ENCODE data around the gene NEU3.
A peak's percentile ranks its signal among the peaks of the same experiment; 100 is the strongest.
"Not testable (repeated sequence)": the region's sequence is repeated elsewhere in the genome, so short reads cannot be mapped to it uniquely, and the experiment has no call there.

NEU3 gene

GRCh38 chr11:74984730-74985129, 4.0 kb upstream of the NEU3 start:
- DNase-seq (ENCODE audit: low spot score): no peak

- DNase-seq (ENCODE audit: low spot score): no peak
These were observed 516 bp downstream of the NEU3 start for GRCh38 chr11:74989260-74989638.

DNA sequence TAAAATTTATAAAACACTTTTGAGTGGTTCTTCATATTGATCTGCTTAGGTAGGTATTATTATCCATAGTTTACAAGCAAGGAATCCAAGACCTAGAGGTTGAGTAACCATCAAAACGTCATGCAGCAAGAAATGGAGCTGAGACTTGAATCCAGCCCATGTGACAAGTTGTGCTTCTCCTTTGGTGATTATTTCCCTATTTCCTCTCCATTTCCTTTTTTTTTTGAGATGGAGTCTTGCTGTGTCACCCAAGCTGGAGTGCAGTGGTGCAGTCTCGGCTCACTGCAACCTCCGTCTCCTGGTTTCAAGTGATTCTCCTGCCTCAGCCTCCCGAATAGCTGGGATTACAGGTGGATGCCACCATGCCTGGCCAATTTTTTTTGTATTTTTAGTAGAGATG, 1.4 kb downstream of the NEU3 start:
- not testable (repeated sequence) for DNase-seq (ENCODE audit: low spot score)

GRCh38 chr11:74990941-74991340, 2.2 kb downstream of the NEU3 start:
- no peak for DNase-seq (ENCODE audit: low spot score)

GRCh38 chr11:74992852-74993251, 4.1 kb downstream of the NEU3 start:
- DNase-seq (ENCODE audit: low spot score): no peak

DNA sequence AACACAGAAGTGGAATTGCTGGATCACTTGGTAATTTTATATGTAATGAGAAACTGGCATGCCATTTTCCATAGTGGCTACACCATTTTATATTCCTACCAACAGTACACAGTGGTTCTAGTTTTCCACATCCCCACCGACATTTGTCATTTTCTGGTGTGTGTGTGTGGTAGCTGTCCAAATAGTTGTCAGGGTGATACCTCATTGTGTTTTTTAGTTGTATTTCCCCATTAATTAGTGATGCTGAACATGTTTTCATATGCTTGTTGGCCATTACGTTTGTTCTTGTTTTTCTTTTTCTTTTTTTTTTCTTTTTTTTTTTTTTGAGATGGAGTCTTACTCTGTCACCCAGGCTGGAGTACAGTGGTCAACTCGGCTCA, 12.2 kb downstream of the NEU3 start:
- no peak for DNase-seq (ENCODE audit: low spot score)

DNA sequence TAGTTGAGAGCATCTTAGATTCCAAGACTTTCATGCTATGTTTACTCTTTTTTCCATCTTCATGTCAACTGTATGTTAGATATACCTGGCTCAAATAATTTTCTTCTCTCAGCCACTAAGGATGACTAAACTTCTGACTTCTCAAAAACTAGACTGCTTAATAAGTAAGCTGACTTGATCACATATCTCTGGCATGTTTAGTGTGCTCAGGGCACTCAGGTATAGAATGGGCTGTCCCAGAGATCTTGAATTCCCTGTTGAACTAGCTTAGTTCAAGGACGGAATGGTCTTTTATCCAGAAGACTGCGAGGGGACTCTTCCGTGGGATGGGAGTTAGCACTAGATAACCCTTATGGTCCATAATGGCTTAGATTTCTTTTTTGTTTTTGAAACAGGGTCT, 13.0 kb downstream of the NEU3 start:
- DNase-seq (ENCODE audit: low spot score): no peak

DNA sequence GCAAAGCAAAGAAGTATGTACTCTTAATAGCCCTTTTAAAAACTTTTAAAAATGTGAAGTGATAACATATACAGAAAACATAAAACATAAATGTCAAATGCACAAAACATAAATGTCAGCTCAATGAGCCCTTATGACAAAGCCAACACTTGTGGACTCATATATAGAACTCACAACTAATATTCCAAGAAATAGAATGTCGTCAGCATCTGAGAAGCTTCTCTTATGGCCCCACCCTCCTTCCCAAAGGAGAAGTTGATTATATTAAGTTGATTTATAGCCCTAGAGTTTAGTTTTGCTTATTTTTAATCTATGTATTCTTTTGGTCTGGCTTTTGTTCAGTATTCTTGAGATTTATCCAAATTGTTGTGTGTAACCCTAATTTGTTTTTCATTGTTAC, 13.8 kb downstream of the NEU3 start:
- no peak for DNase-seq (ENCODE audit: low spot score)

DNA sequence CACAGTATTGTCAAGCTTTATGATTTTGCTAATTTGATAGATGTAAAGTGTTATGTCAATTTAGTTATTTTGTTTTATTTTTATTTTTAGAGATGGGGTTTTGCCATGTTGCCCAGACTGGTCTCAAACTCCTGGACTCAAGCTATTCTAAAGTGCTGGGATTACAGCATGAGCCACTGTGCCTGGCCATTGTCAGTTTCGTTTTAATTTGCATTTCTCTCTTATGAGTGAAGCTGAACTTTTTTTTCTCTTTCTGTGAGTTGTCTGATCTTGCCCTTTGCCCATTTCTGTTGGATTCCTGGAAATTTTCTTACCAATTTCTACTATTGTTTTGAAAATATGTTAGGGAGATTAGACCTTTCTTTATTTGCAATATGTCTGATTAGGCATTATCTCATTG, 15.5 kb downstream of the NEU3 start:
- DNase-seq (ENCODE audit: low spot score): no peak

DNA sequence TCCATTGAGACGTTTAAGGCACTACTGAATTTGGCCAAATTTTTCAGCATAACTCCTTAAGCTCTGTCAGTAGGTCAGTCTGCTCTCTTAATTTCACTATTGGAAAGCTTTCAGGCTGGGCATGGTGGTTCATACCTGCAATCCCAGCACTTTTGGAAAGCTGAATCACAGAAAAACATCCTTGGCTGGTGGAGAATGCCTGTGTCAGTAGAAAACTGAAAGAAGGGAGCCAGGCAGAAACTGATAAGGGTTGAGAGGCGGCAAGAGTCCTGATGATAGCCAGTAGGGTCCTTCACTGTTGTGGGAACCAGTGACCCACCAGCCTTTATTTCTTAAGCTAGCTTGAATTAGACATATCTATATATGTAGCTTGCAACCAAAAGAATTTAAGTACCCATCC, 22.6 kb downstream of the NEU3 start:
- no peak for DNase-seq (ENCODE audit: low spot score)

DNA sequence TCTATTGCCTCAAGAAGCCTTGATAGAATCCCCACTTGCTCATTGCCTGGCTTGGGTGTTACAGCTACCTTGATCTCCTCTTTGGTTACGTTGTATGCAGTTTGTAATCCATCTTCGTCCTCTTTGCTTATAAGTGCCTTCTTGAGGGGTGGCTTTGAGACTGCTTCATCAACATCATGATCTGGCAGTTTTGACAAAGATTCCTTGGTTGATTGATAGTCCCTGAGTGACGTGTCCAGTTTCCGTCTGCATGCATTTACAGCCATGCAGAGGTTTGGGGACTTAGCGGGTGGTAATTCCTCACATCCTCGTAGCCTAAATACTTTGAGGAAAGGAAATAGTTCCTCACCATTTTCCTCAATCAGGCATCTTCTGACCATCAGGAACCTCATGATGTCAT, 23.1 kb downstream of the NEU3 start:
- no peak for DNase-seq (ENCODE audit: low spot score)

- no peak for DNase-seq (ENCODE audit: low spot score)
These were observed 24.3 kb downstream of the NEU3 start for GRCh38 chr11:75013051-75013450.

DNA sequence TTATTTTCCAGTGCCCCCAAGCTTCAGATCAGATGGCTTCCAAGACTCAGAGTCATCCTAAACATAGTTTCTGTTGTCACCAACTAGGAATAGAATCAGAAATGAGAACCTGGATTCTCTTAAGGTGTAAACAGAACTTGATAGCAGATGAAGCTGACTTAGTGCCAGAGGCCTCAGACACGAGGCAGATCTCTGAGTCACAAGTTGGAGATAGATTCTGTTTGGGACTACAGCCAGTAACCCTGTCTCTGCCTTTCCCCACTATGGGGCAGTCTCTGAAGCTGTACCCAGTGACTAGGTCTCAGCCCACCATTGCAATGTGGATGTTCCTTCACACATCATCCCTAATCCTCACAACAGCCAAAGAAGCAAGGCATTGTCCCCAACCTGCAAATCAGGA, 25.4 kb downstream of the NEU3 start:
- peak; percentile 71 for DNase-seq (ENCODE audit: low spot score)

GRCh38 chr11:75019200-75019599, 30.5 kb downstream of the NEU3 start:
- DNase-seq (ENCODE audit: low spot score): not testable (repeated sequence)

DNA sequence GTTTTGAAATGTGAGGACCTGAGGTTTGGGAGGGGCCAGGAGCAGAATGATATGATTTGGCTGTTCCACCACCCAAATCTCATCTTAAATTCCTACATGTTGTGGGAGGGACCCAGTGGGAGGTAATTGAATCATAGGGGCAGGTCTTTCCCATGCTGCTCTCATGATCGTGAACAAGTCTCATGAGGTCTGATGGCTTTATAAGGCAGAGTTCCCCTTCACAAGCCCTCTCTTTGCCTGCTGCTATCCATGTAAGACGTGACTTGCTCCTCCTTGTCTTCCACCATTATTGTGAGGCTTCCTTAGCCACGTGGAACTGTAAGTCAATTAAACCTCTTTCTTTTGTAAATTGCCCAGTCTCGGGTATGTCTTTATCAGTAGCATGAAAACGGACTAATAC, 31.6 kb downstream of the NEU3 start:
- DNase-seq (ENCODE audit: low spot score): not testable (repeated sequence)

DNA sequence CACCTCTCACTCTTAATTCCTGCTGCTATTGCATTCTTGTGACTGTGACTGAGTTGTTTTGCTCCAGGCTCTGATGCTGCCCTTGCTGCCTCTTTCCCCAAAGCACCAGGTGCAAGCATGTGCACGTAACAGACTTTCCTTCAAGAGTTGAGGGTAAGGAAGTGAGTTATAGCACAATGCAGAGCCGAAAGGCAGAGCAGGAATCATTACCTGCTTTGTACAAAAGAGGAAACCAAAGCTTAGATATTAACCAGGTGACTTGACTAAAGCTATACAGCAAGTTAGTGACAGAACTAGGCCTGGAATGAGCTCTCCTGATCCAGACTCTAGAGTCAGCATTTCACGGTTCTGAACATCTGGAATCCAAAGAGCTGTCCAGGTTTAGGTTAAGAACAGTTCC, 33.6 kb downstream of the NEU3 start:
- no peak for DNase-seq (ENCODE audit: low spot score)

- DNase-seq (ENCODE audit: low spot score): peak; percentile 91
These were observed 34.1 kb downstream of the NEU3 start for GRCh38 chr11:75022759-75023396.

- DNase-seq (ENCODE audit: low spot score): no peak
These were observed 34.8 kb downstream of the NEU3 start for GRCh38 chr11:75023446-75024067.

DNA sequence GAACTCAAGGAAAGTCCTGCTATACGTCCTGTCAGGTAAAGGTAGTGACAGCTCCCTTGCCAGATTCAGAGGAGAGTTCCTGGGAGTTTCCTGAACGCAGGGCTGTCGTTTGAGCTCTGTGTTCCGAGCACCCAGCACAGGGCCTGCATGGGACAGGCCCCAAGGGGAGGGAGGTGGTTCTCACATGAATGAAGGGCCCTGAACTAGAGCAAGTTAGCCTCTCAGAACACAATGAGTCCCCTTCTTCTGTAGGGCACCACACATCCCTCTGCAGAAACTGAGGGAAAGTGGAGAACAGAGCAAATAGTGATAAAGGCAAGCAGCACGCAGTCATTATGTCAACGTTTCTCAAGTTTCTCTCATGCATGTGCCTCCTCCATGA, 35.3 kb downstream of the NEU3 start:
- no peak for DNase-seq (ENCODE audit: low spot score)

GRCh38 chr11:75024764-75025211, 36.1 kb downstream of the NEU3 start:
- DNase-seq (ENCODE audit: low spot score): no peak

DNA sequence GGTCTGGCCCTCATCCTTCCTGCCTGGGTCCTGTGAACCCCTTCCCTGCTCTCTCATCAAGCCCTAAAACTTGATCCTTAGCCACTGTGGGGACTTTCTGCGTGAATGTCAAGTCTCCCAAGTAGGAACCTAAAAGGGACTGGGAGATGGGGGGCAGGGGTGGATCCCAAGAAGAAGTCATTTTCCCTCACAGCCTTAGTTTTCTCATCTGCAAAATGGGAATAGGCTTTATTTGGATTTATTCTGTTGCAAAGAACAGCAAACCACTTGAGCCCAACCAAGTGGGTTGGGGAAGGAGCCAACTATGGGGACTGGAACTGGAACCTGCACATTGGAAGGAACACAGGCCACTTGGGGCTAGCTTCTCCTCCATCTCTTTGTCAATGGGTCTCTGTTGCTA, 36.8 kb downstream of the NEU3 start:
- DNase-seq (ENCODE audit: low spot score): no peak

GRCh38 chr11:75028321-75028720, 39.6 kb downstream of the NEU3 start:
- no peak for DNase-seq (ENCODE audit: low spot score)

GRCh38 chr11:75028724-75029123, 40.0 kb downstream of the NEU3 start:
- no peak for DNase-seq (ENCODE audit: low spot score)

All from GM03348 (cell line).